Measurements from ENCODE around the gene KCND2.

- TF ChIP-seq, protein P1, sequence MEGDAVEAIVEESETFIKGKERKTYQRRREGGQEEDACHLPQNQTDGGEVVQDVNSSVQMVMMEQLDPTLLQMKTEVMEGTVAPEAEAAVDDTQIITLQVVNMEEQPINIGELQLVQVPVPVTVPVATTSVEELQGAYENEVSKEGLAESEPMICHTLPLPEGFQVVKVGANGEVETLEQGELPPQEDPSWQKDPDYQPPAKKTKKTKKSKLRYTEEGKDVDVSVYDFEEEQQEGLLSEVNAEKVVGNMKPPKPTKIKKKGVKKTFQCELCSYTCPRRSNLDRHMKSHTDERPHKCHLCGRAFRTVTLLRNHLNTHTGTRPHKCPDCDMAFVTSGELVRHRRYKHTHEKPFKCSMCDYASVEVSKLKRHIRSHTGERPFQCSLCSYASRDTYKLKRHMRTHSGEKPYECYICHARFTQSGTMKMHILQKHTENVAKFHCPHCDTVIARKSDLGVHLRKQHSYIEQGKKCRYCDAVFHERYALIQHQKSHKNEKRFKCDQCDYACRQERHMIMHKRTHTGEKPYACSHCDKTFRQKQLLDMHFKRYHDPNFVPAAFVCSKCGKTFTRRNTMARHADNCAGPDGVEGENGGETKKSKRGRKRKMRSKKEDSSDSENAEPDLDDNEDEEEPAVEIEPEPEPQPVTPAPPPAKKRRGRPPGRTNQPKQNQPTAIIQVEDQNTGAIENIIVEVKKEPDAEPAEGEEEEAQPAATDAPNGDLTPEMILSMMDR (IDR thresholded peaks at IDR 0.05) = no peak
- TF ChIP-seq POLR2A (IDR thresholded peaks at IDR 0.05) = no peak
Measured at GRCh38 chr7:120743128-120743527, 470.2 kb downstream of the KCND2 start.
